SK-N-SH treated with all-trans-retinoic acid at 6 μM for 48 hours (cell line): ENCODE data around the gene KLRF2.

ENCODE experiments used
- ATAC-seq: fragments of 200-7000 bp; cut with Tn5 transposase; 3 replicates; pipeline ENCODE4 v1.9.1; 2020; ENCODE audit warnings: mild to moderate bottlenecking, moderate library complexity
- ARNTL ChIP-seq: fragments of 450-650 bp; formaldehyde crosslinking; IDR thresholded peaks from 2 replicates; pipeline ENCODE4 v1.5.0; 2020; ENCODE audit warnings: low read depth, mild to moderate bottlenecking, moderate library complexity, borderline replicate concordance
- BACH2 ChIP-seq: fragments of 250-450 bp; sonication (Bioruptor Pico); IDR thresholded peaks from 2 replicates; pipeline ENCODE4 v1.9.0; 2021; ENCODE audit warnings: mild to moderate bottlenecking, borderline replicate concordance
- CREB5 ChIP-seq: fragments of 250-450 bp; sonication (Bioruptor Pico); IDR thresholded peaks from 2 replicates; pipeline ENCODE4 v1.5.1; 2020; ENCODE audit warnings: low read depth, mild to moderate bottlenecking, moderate library complexity
- CSRNP3 ChIP-seq: fragments of 250-450 bp; sonication (Bioruptor Pico); IDR thresholded peaks from 2 replicates; pipeline ENCODE4 v1.5.1; 2021; ENCODE audit warnings: mild to moderate bottlenecking, moderate library complexity
- ESRRG ChIP-seq: fragments of 250-450 bp; sonication (Bioruptor Pico); IDR thresholded peaks from 2 replicates; pipeline ENCODE4 v1.6.1; 2021; ENCODE audit warnings: mild to moderate bottlenecking
- GLIS3 ChIP-seq: fragments of 250-450 bp; sonication (Bioruptor Pico); IDR thresholded peaks from 2 replicates; pipeline ENCODE4 v1.5.0; 2020; ENCODE audit warnings: mild to moderate bottlenecking, moderate library complexity
- ISL1 ChIP-seq: fragments of 250-450 bp; sonication (Bioruptor Pico); IDR thresholded peaks from 2 replicates; pipeline ENCODE4 v2.1.2; 2022; ENCODE audit warnings: mild to moderate bottlenecking, moderate library complexity
- OSR1 ChIP-seq: fragments of 250-450 bp; sonication (Bioruptor Pico); IDR thresholded peaks from 2 replicates; pipeline ENCODE4 v1.8.0; 2022; ENCODE audit warnings: moderate library complexity, mild to moderate bottlenecking, inconsistent platforms
- PATZ1 ChIP-seq: fragments of 250-450 bp; sonication (Bioruptor Pico); IDR thresholded peaks from 2 replicates; pipeline ENCODE4 v1.8.0; 2020; ENCODE audit warnings: mild to moderate bottlenecking, moderate library complexity, borderline replicate concordance
- POU6F1 ChIP-seq: fragments of 250-450 bp; sonication (Bioruptor Pico); IDR thresholded peaks from 2 replicates; pipeline ENCODE4 v1.8.0; 2021; ENCODE audit warnings: low read depth, mild to moderate bottlenecking, moderate library complexity, borderline replicate concordance
- PPARA ChIP-seq: fragments of 250-450 bp; sonication (Bioruptor Pico); IDR thresholded peaks from 2 replicates; pipeline ENCODE4 v1.5.0; 2020; ENCODE audit warnings: mild to moderate bottlenecking, borderline replicate concordance
- RARB ChIP-seq: fragments of 250-450 bp; sonication (Bioruptor Pico); IDR thresholded peaks from 2 replicates; pipeline ENCODE4 v1.8.0; 2021; ENCODE audit warnings: mild to moderate bottlenecking, moderate library complexity
- TCF4 ChIP-seq: fragments of 250-450 bp; sonication (Bioruptor Pico); IDR thresholded peaks from 2 replicates; pipeline ENCODE4 v1.8.0; 2021; ENCODE audit warnings: mild to moderate bottlenecking, moderate library complexity, borderline replicate concordance
- TOX ChIP-seq: fragments of 250-450 bp; sonication (Bioruptor Pico); IDR thresholded peaks from 2 replicates; pipeline ENCODE4 v1.8.0; 2021; ENCODE audit warnings: mild to moderate bottlenecking, moderate library complexity, borderline replicate concordance
- TSHZ2 ChIP-seq: fragments of 250-450 bp; sonication (Bioruptor Pico); IDR thresholded peaks from 2 replicates; pipeline ENCODE4 v1.5.0; 2020; ENCODE audit warnings: mild to moderate bottlenecking, moderate library complexity
- ZC3H10 ChIP-seq: fragments of 250-450 bp; sonication (Bioruptor Pico); IDR thresholded peaks from 2 replicates; pipeline ENCODE4 v1.5.1; 2021; ENCODE audit warnings: mild to moderate bottlenecking, moderate library complexity
- ZFP3 ChIP-seq: fragments of 250-450 bp; sonication (Bioruptor Pico); IDR thresholded peaks from 2 replicates; pipeline ENCODE4 v1.5.0; 2020; ENCODE audit warnings: mild to moderate bottlenecking, moderate library complexity
- ZFP30 ChIP-seq: fragments of 450-650 bp; formaldehyde crosslinking; IDR thresholded peaks from 2 replicates; pipeline ENCODE4 v1.5.0; 2022; ENCODE audit warnings: mild to moderate bottlenecking, moderate library complexity
- ZNF565 ChIP-seq: fragments of 450-650 bp; formaldehyde crosslinking; conservative IDR thresholded peaks from 2 replicates; pipeline ENCODE4 v1.5.0; 2020; ENCODE audit warnings: low read depth, mild to moderate bottlenecking, moderate library complexity
- ZNF70 ChIP-seq: fragments of 450-650 bp; formaldehyde crosslinking; IDR thresholded peaks from 2 replicates; pipeline ENCODE4 v1.5.0; 2020; ENCODE audit warnings: mild to moderate bottlenecking, moderate library complexity
- ZNF8 ChIP-seq: fragments of 450-650 bp; formaldehyde crosslinking; IDR thresholded peaks from 2 replicates; pipeline ENCODE4 v1.5.0; 2020; ENCODE audit warnings: mild to moderate bottlenecking, moderate library complexity

KLRF2 gene

GRCh38 chr12:9909724-9910123 lies 28.4 kb downstream of the KLRF2 start (continued):
- TF ChIP-seq BACH2 (CRISPR knock-in tag): no peak
- no peak for TF ChIP-seq RARB (CRISPR knock-in tag)
- TF ChIP-seq ZNF70 (CRISPR knock-in tag): no peak
- TF ChIP-seq ZC3H10: no peak
- TF ChIP-seq ZFP30 (CRISPR knock-in tag): no peak
- TF ChIP-seq, all 23 proteins: peak for 0

GRCh38 chr12:9910716-9911421 lies 29.6 kb downstream of the KLRF2 start:
- TF ChIP-seq BACH2 (CRISPR knock-in tag): no peak
- no peak for ATAC-seq

GRCh38 chr12:9911708-9912107 lies 30.4 kb downstream of the KLRF2 start:
- no peak for TF ChIP-seq ARNTL (CRISPR knock-in tag)
- TF ChIP-seq CSRNP3 (CRISPR knock-in tag): no peak
- no peak for TF ChIP-seq ISL1
- TF ChIP-seq ZFP30 (CRISPR knock-in tag): no peak
- TF ChIP-seq POU6F1 (CRISPR knock-in tag): no peak
- TF ChIP-seq, all 23 proteins: peak for 0
- ATAC-seq: no peak

GRCh38 chr12:9919443-9919842 lies 38.2 kb downstream of the KLRF2 start:
- TF ChIP-seq ZNF565 (CRISPR knock-in tag) (no peak), ZNF70 (CRISPR knock-in tag) (no peak), POU6F1 (CRISPR knock-in tag) (no peak), PPARA (CRISPR knock-in tag) (no peak), RARB (CRISPR knock-in tag) (no peak), TOX (CRISPR knock-in tag) (no peak)
- no peak for ATAC-seq

GRCh38 chr12:9920451-9920850 lies 39.2 kb downstream of the KLRF2 start:
- ATAC-seq: no peak
- TF ChIP-seq POU6F1 (CRISPR knock-in tag) (no peak), TOX (CRISPR knock-in tag) (no peak), ZNF70 (CRISPR knock-in tag) (no peak), ESRRG (CRISPR knock-in tag) (no peak), ARNTL (CRISPR knock-in tag) (no peak), ZFP3 (CRISPR knock-in tag) (no peak), RARB (CRISPR knock-in tag) (no peak), GLIS3 (CRISPR knock-in tag) (no peak), PATZ1 (no peak), TSHZ2 (CRISPR knock-in tag) (no peak), ZNF8 (CRISPR knock-in tag) (no peak), TCF4 (no peak), CREB5 (CRISPR knock-in tag) (no peak), PPARA (CRISPR knock-in tag) (no peak), OSR1 (no peak)
